Measurements from ENCODE around the gene BLTP2.

DNA sequence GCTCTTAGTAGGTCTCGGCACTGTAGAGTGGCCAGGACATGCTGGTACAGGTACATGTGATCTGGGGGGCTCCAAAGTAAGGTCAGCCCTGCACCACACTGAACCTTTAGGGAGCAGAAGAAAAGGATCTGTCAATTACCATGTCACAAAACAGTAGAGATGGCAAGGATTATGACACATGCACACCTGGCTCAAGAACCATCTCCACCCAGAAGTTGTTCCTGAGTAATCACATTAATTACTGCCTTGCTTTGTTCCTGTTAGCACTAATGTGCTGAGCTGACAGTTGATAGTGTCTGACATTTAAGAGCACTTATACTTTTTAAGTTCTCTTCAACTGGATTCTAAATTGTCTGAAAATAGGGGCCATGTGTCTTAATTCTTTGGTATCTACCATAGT lies 9.5 kb downstream of the BLTP2 start:
- TF ChIP-seq MYC (IDR thresholded peaks at IDR 0.05; ENCODE audit: low read depth, low read length) (no peak), CTCF (IDR thresholded peaks at IDR 0.05; ENCODE audit: low read depth, low read length) (no peak), POLR2A (IDR thresholded peaks at IDR 0.05; ENCODE audit: extremely low read depth, insufficient read length) (no peak)
- TF ChIP-seq, protein P1, sequence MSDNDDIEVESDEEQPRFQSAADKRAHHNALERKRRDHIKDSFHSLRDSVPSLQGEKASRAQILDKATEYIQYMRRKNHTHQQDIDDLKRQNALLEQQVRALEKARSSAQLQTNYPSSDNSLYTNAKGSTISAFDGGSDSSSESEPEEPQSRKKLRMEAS (IDR thresholded peaks at IDR 0.05; ENCODE audit: low read depth, low read length), result no peak

Measured in NB4 (cell line).